Measurements from ENCODE around the gene TCF25. TPM values are rescaled to one million over a fixed set of nuclear protein-coding genes. Genes with fewer than 3 reads are reported as not detected.

Gene TCF25
- polyA plus RNA-seq, 1 donor (not counting 4 experiments of a cell fraction or from before 2014, with no cell fraction given), result 103 TPM

- H3K4me2 ChIP-seq (ENCODE audit: control insufficient read depth, extremely low read depth, insufficient read depth, low read depth, low read length), result no peak overlapping the region
- no peak for TF ChIP-seq EZH2 (IDR thresholded peaks at IDR 0.05; ENCODE audit: low read length)
- no peak for TF ChIP-seq CTCF (optimal IDR thresholded peaks at IDR 0.05 in 1 of 3, IDR thresholded peaks at IDR 0.05 in 1 of 3, conservative IDR thresholded peaks at IDR 0.05 in 1 of 3; ENCODE audit: extremely low read depth in 1 of 3, insufficient read depth in 2 of 3, low read length in 3 of 3)
- H3K36me3 ChIP-seq (ENCODE audit: control insufficient read depth in 2 of 2, extremely low read depth in 1 of 2, insufficient read depth in 2 of 2, low read length in 2 of 2), result peaks cover 14 to 18% of the 10 kb centered on the region in 2 experiments
- no peaks in the 10 kb centered on the region for H3K79me2 ChIP-seq (ENCODE audit: control insufficient read depth, insufficient read depth, low read length)
- peaks cover 17% of the 10 kb centered on the region for H3K4me1 ChIP-seq (ENCODE audit: control insufficient read depth, extremely low read depth, insufficient read depth, low read length)
- no peaks in the 10 kb centered on the region for H3K9me1 ChIP-seq (ENCODE audit: control insufficient read depth, extremely low read depth, insufficient read depth, low read length)
- dilution Hi-C loops (cut with MboI; ENCODE audit: extremely low pct_ligation_motif_present, low sequenced_read_pairs), result no loop called here
- no peak overlapping the region for H3K9ac ChIP-seq (ENCODE audit: control insufficient read depth, extremely low read depth, insufficient read depth, low read length)
- H3K9me3 ChIP-seq (ENCODE audit: control insufficient read depth, low read depth, low read length), result no peaks in the 10 kb centered on the region
- H3K27ac ChIP-seq (ENCODE audit: control insufficient read depth, insufficient read depth, low read length), result no peak overlapping the region
- no peak overlapping the region for H3K4me3 ChIP-seq (ENCODE audit: control insufficient read depth in 2 of 3, extremely low read depth in 1 of 3, insufficient read depth in 2 of 3, low read depth in 1 of 3, low read length in 3 of 3)
- no peak for DNase-seq (ENCODE audit: low read depth, low spot score)
- peaks cover 4% of the 10 kb centered on the region for H4K20me1 ChIP-seq (ENCODE audit: control insufficient read depth, extremely low read depth, insufficient read depth, low read length)
- no peaks in the 10 kb centered on the region for H3K27me3 ChIP-seq (ENCODE audit: control insufficient read depth, extremely low read depth, insufficient read depth, low read length)
- FAIRE-seq, result no peak
- no peak overlapping the region for H2AFZ ChIP-seq (ENCODE audit: control insufficient read depth, low read length)
These were observed 42.2 kb downstream of the TCF25 start for GRCh38 chr16:89915303-89916232.

- Histone ChIP-seq H3K4me3 (ENCODE audit: control insufficient read depth in 2 of 3, extremely low read depth in 1 of 3, insufficient read depth in 2 of 3, low read depth in 1 of 3, low read length in 3 of 3) (peak overlapping the region; percentile 17 to 32 (median 29)), H3K4me2 (ENCODE audit: control insufficient read depth, extremely low read depth, insufficient read depth, low read depth, low read length) (peak overlapping the region; percentile 92), H3K27me3 (ENCODE audit: control insufficient read depth, extremely low read depth, insufficient read depth, low read length) (no peaks in the 10 kb centered on the region), H3K27ac (ENCODE audit: control insufficient read depth, insufficient read depth, low read length) (no peak overlapping the region), H3K9ac (ENCODE audit: control insufficient read depth, extremely low read depth, insufficient read depth, low read length) (peak overlapping the region; percentile 36), H2AFZ (ENCODE audit: control insufficient read depth, low read length) (peak overlapping the region; percentile 54), H3K9me3 (ENCODE audit: control insufficient read depth, low read depth, low read length) (no peaks in the 10 kb centered on the region), H3K79me2 (ENCODE audit: control insufficient read depth, insufficient read depth, low read length) (no peaks in the 10 kb centered on the region), H4K20me1 (ENCODE audit: control insufficient read depth, extremely low read depth, insufficient read depth, low read length) (peaks cover 4% of the 10 kb centered on the region), H3K4me1 (ENCODE audit: control insufficient read depth, extremely low read depth, insufficient read depth, low read length) (peaks cover 30% of the 10 kb centered on the region), H3K36me3 (ENCODE audit: control insufficient read depth in 2 of 2, extremely low read depth in 1 of 2, insufficient read depth in 2 of 2, low read length in 2 of 2) (peaks cover under 1 to 4% of the 10 kb centered on the region in 2 experiments), H3K9me1 (ENCODE audit: control insufficient read depth, extremely low read depth, insufficient read depth, low read length) (no peaks in the 10 kb centered on the region)
- FAIRE-seq, result peak; percentile 82
- dilution Hi-C loops (cut with MboI; ENCODE audit: extremely low pct_ligation_motif_present, low sequenced_read_pairs), result no loop called here
- TF ChIP-seq EZH2 (IDR thresholded peaks at IDR 0.05; ENCODE audit: low read length) (no peak), CTCF (optimal IDR thresholded peaks at IDR 0.05 in 1 of 3, IDR thresholded peaks at IDR 0.05 in 1 of 3, conservative IDR thresholded peaks at IDR 0.05 in 1 of 3; ENCODE audit: extremely low read depth in 1 of 3, insufficient read depth in 2 of 3, low read length in 3 of 3) (no peak)
- DNase-seq (ENCODE audit: low read depth, low spot score), result no peak
These were observed 44.5 kb downstream of the TCF25 start for GRCh38 chr16:89917773-89918452.
